Vagina (tissue), 2 donors: ENCODE results near the gene NCAPG2. TPM values are rescaled to one million over a fixed set of nuclear protein-coding genes. Genes with fewer than 3 reads are reported as not detected.

Experiments
- DNase-seq, 2 donors: peaks; one replicate each; pipeline ENCODE4 v3.0.0-alpha.2; 2017; ENCODE audit errors: extremely low spot score in 2 of 2
- H3K27ac ChIP-seq: fragments of 200-600 bp; sonication (generic); one replicate; pipeline ENCODE4 v1.5.1; 2019
- H3K27me3 ChIP-seq: fragments of 200-600 bp; sonication (generic); one replicate; pipeline ENCODE4 v1.5.1; 2019
- H3K36me3 ChIP-seq, 2 donors: fragments of 200-600 bp; sonication (generic); one replicate each; pipeline ENCODE4 v1.5.1; 2017 to 2019
- H3K4me1 ChIP-seq: fragments of 200-600 bp; sonication (generic); one replicate; pipeline ENCODE4 v1.5.1; 2019
- H3K4me3 ChIP-seq, 2 donors: fragments of 200-600 bp; sonication (generic); 1 replicate in 1 of 2; 2 replicates in 1 of 2; pipeline ENCODE4 v1.5.1; 2016 to 2019
- H3K9me3 ChIP-seq: fragments of 200-600 bp; sonication (generic); one replicate; pipeline ENCODE4 v1.5.1; 2019
- CTCF ChIP-seq, 3 experiments: fragments of 450-650 bp in 2 of 3; fragments of 200-600 bp in 1 of 3; sonication (generic) in 1 of 3; IDR thresholded peaks; one replicate each; pipeline ENCODE4 v1.5.1; 2017 to 2019; ENCODE audit warnings: antibody characterized with exemption in 3 of 3, mild to moderate bottlenecking in 2 of 3, moderate library complexity in 2 of 3
- POLR2A ChIP-seq, 2 donors: fragments of 450-650 bp; IDR thresholded peaks; one replicate each; pipeline ENCODE4 v1.6.1; 2017; ENCODE audit warnings: antibody characterized with exemption in 2 of 2, mild to moderate bottlenecking in 2 of 2, moderate library complexity in 2 of 2
- POLR2AphosphoS5 ChIP-seq, 2 donors: sonication (generic); formaldehyde crosslinking; IDR thresholded peaks; one replicate each; pipeline ENCODE4 v1.9.0; 2017; ENCODE audit warnings: antibody characterized with exemption in 2 of 2, mild to moderate bottlenecking in 2 of 2, low read depth in 1 of 2; ENCODE audit not compliant: insufficient read depth in 1 of 2
- intact Hi-C: fragments of 100-400 bp; cut with DNase I; formaldehyde crosslinking; loops from one replicate; pipeline ENCODE4 v1.15.1; 2023
- total RNA-seq: library from RNA; depleted of rRNA; stranded (reverse); fragments of >200 nt; gene quantifications from one replicate; pipeline ENCODE4 v1.2.3, GENCODE V29; 2016

NCAPG2 gene
- total RNA-seq, 1 donor from 2014 or later = 9.6 TPM

GRCh38 chr7:158585721-158586498 lies 118.7 kb downstream of the NCAPG2 start:
- intact Hi-C loops = no loop called here
- H3K4me1 ChIP-seq = peaks cover 25% of the 10 kb centered on the region
- DNase-seq = no peak
- no peaks in the 10 kb centered on the region for H3K27me3 ChIP-seq
- H3K9me3 ChIP-seq = no peaks in the 10 kb centered on the region
- H3K27ac ChIP-seq = no peak overlapping the region
- TF ChIP-seq POLR2AphosphoS5 (IDR thresholded peaks at IDR 0.05; ENCODE audit: insufficient read depth in 1 of 2, low read depth in 1 of 2) (no peak), CTCF (IDR thresholded peaks at IDR 0.05) (no peak), POLR2A (IDR thresholded peaks at IDR 0.05) (no peak)
- H3K36me3 ChIP-seq = no peaks in the 10 kb centered on the region
- no peak overlapping the region for H3K4me3 ChIP-seq

- Histone ChIP-seq H3K36me3 (no peaks in the 10 kb centered on the region), H3K4me1 (peaks cover 25% of the 10 kb centered on the region), H3K27ac (no peak overlapping the region), H3K4me3 (no peak overlapping the region), H3K9me3 (peaks cover 8% of the 10 kb centered on the region), H3K27me3 (no peaks in the 10 kb centered on the region)
- intact Hi-C loops = no loop called here
- DNase-seq = no peak
- no peak for TF ChIP-seq CTCF (IDR thresholded peaks at IDR 0.05)
Measured at GRCh38 chr7:158584407-158584806, 120.2 kb downstream of the NCAPG2 start.

GRCh38 chr7:158583810-158584209 lies 120.8 kb downstream of the NCAPG2 start:
- H3K4me1 ChIP-seq = peaks cover 25% of the 10 kb centered on the region
- H3K27ac ChIP-seq = no peak overlapping the region
- DNase-seq = no peak
- TF ChIP-seq POLR2A (IDR thresholded peaks at IDR 0.05) = no peak
- no peak for TF ChIP-seq CTCF (IDR thresholded peaks at IDR 0.05)
- TF ChIP-seq POLR2AphosphoS5 (IDR thresholded peaks at IDR 0.05; ENCODE audit: insufficient read depth in 1 of 2, low read depth in 1 of 2) = no peak
- intact Hi-C loops = no loop called here
- no peaks in the 10 kb centered on the region for H3K27me3 ChIP-seq
- H3K9me3 ChIP-seq = peaks cover 8% of the 10 kb centered on the region
- no peak overlapping the region for H3K4me3 ChIP-seq
- no peaks in the 10 kb centered on the region for H3K36me3 ChIP-seq

- Histone ChIP-seq H3K27ac (no peak overlapping the region), H3K27me3 (no peaks in the 10 kb centered on the region), H3K4me3 (no peak overlapping the region), H3K4me1 (peaks cover 21% of the 10 kb centered on the region), H3K9me3 (peaks cover 8% of the 10 kb centered on the region), H3K36me3 (no peaks in the 10 kb centered on the region)
- TF ChIP-seq POLR2A (IDR thresholded peaks at IDR 0.05) = no peak
- no peak for TF ChIP-seq POLR2AphosphoS5 (IDR thresholded peaks at IDR 0.05; ENCODE audit: insufficient read depth in 1 of 2, low read depth in 1 of 2)
- TF ChIP-seq CTCF (IDR thresholded peaks at IDR 0.05) = no peak
- no peak for DNase-seq
- intact Hi-C loops = no loop called here
Measured at GRCh38 chr7:158583143-158583542, 121.5 kb downstream of the NCAPG2 start.

GRCh38 chr7:158582089-158582456 lies 122.5 kb downstream of the NCAPG2 start:
- intact Hi-C loops = no loop called here
- DNase-seq = no peak

More at GRCh38 chr7:158582089-158582456, 122.5 kb downstream of the NCAPG2 start:
- TF ChIP-seq POLR2AphosphoS5 (IDR thresholded peaks at IDR 0.05; ENCODE audit: insufficient read depth in 1 of 2, low read depth in 1 of 2) = no peak
- TF ChIP-seq POLR2A (IDR thresholded peaks at IDR 0.05) = no peak
- TF ChIP-seq CTCF (IDR thresholded peaks at IDR 0.05) = no peak
- no peaks in the 10 kb centered on the region for H3K27me3 ChIP-seq
- peaks cover 8% of the 10 kb centered on the region for H3K9me3 ChIP-seq
- peaks cover 15% of the 10 kb centered on the region for H3K4me1 ChIP-seq
- no peak overlapping the region for H3K27ac ChIP-seq
- no peak overlapping the region for H3K4me3 ChIP-seq
- no peaks in the 10 kb centered on the region for H3K36me3 ChIP-seq
